Measurements from ENCODE around the gene MGLL. TPM values are rescaled to one million over a fixed set of nuclear protein-coding genes. Genes with fewer than 3 reads are reported as not detected.

Gene MGLL
- total RNA-seq, 4 donors from 2014 or later, result 37.9 to 54.3 (median 45.2) TPM

GRCh38 chr3:127739347-127740135 is 82.8 kb downstream of the MGLL start:
- Histone ChIP-seq H3K9me3 (no peaks in the 10 kb centered on the region), H3K4me3 (no peak overlapping the region), H3K27me3 (no peaks in the 10 kb centered on the region), H3K36me3 (no peaks in the 10 kb centered on the region), H3K27ac (no peak overlapping the region), H3K4me1 (peaks cover 62% of the 10 kb centered on the region)
- TF ChIP-seq EP300 (IDR thresholded peaks at IDR 0.05) (no peak), CTCF (IDR thresholded peaks at IDR 0.05) (no peak), POLR2A (IDR thresholded peaks at IDR 0.05) (no peak), POLR2AphosphoS5 (IDR thresholded peaks at IDR 0.05) (no peak)
- WGBS, result 76% methylated on average over 10 of the region's 12 CpGs
- no peak for DNase-seq (ENCODE audit: low spot score in 2 of 2)

GRCh38 chr3:127738192-127738840 is 84.0 kb downstream of the MGLL start:
- no peaks in the 10 kb centered on the region for H3K36me3 ChIP-seq
- H3K4me3 ChIP-seq, result no peak overlapping the region
- no peak for TF ChIP-seq POLR2A (IDR thresholded peaks at IDR 0.05)
- no peak for TF ChIP-seq POLR2AphosphoS5 (IDR thresholded peaks at IDR 0.05)
- no peak for TF ChIP-seq EP300 (IDR thresholded peaks at IDR 0.05)
- no peak for TF ChIP-seq CTCF (IDR thresholded peaks at IDR 0.05)
- 80% methylated on average over 6 of the region's 8 CpGs for WGBS
- H3K9me3 ChIP-seq, result no peaks in the 10 kb centered on the region
- peaks cover 63% of the 10 kb centered on the region for H3K4me1 ChIP-seq
- no peak for DNase-seq (ENCODE audit: low spot score in 2 of 2)
- H3K27ac ChIP-seq, result peak overlapping the region; percentile 65
- no peaks in the 10 kb centered on the region for H3K27me3 ChIP-seq

- H3K27ac ChIP-seq, result no peak overlapping the region
- no peak overlapping the region for H3K4me3 ChIP-seq
- DNase-seq (ENCODE audit: low spot score in 2 of 2), result no peak
- H3K9me3 ChIP-seq, result no peaks in the 10 kb centered on the region
- TF ChIP-seq POLR2AphosphoS5 (IDR thresholded peaks at IDR 0.05) (no peak), POLR2A (IDR thresholded peaks at IDR 0.05) (no peak), CTCF (IDR thresholded peaks at IDR 0.05) (no peak), EP300 (IDR thresholded peaks at IDR 0.05) (no peak)
- no peaks in the 10 kb centered on the region for H3K27me3 ChIP-seq
- H3K36me3 ChIP-seq, result no peaks in the 10 kb centered on the region
- 94% methylated on average over 10 of the region's 10 CpGs for whole genome bisulfite sequencing
- H3K4me1 ChIP-seq, result peaks cover 59% of the 10 kb centered on the region
These were observed 85.3 kb downstream of the MGLL start for GRCh38 chr3:127736801-127737539.

- Histone ChIP-seq H3K27ac (peak overlapping the region; percentile 10), H3K9me3 (no peaks in the 10 kb centered on the region), H3K27me3 (no peaks in the 10 kb centered on the region), H3K4me3 (no peak overlapping the region), H3K4me1 (peaks cover 59% of the 10 kb centered on the region), H3K36me3 (no peaks in the 10 kb centered on the region)
- WGBS, result 57% methylated on average over 9 of the region's 9 CpGs
- DNase-seq (ENCODE audit: low spot score in 2 of 2), result no peak
- TF ChIP-seq CTCF (IDR thresholded peaks at IDR 0.05), result no peak
- no peak for TF ChIP-seq POLR2AphosphoS5 (IDR thresholded peaks at IDR 0.05)
- no peak for TF ChIP-seq EP300 (IDR thresholded peaks at IDR 0.05)
- no peak for TF ChIP-seq POLR2A (IDR thresholded peaks at IDR 0.05)
These were observed 86.3 kb downstream of the MGLL start for GRCh38 chr3:127735767-127736693.

Data from suprapubic skin (tissue), 4 donors.